Neuronal stem cell (in vitro differentiated cells): Measurements from ENCODE around the gene IFITM10.

Experiments used
- DNase-seq: peaks from one replicate; pipeline ENCODE4 v3.0.0-alpha.2; 2013; ENCODE audit warnings: low spot score
- H2AFZ ChIP-seq: one replicate; pipeline ENCODE4 v1.6.1; 2013; ENCODE audit warnings: mild to moderate bottlenecking, low read length, inconsistent platforms
- H2AK5ac ChIP-seq: 2 replicates; pipeline ENCODE4 v1.6.1; 2013; ENCODE audit warnings: low read depth, mild to moderate bottlenecking, inconsistent platforms, low read length, moderate library complexity, mixed read lengths
- H2BK120ac ChIP-seq: 2 replicates; pipeline ENCODE4 v1.6.1; 2013; ENCODE audit warnings: low read depth, mild to moderate bottlenecking, inconsistent platforms, low read length, moderate library complexity, mixed read lengths
- H2BK12ac ChIP-seq: one replicate; pipeline ENCODE4 v1.6.1; 2013; ENCODE audit warnings: low read length, inconsistent platforms
- H2BK15ac ChIP-seq: 2 replicates; pipeline ENCODE4 v1.6.1; 2013; ENCODE audit warnings: mild to moderate bottlenecking, low read length, inconsistent platforms, mixed read lengths
- H2BK5ac ChIP-seq: one replicate; pipeline ENCODE4 v1.6.1; 2013; ENCODE audit warnings: inconsistent platforms, mild to moderate bottlenecking, low read length, moderate library complexity
- H3K14ac ChIP-seq: one replicate; pipeline ENCODE4 v1.6.1; 2013; ENCODE audit warnings: low read length, inconsistent platforms
- H3K18ac ChIP-seq: 2 replicates; pipeline ENCODE4 v1.6.1; 2013; ENCODE audit warnings: low read length, inconsistent platforms
- H3K23ac ChIP-seq: 2 replicates; pipeline ENCODE4 v1.6.1; 2013; ENCODE audit warnings: low read depth, mild to moderate bottlenecking, mixed read lengths, low read length, inconsistent platforms; ENCODE audit not compliant: poor library complexity
- H3K27ac ChIP-seq: replicated peaks from 3 replicates; pipeline ENCODE4 v1.5.1; 2013; ENCODE audit warnings: low read length, inconsistent platforms
- H3K27me3 ChIP-seq, 3 experiments: 2 replicates each; pipeline ENCODE4 v1.6.1; 2013; ENCODE audit warnings: low read length in 3 of 3, mild to moderate bottlenecking in 2 of 3, inconsistent platforms in 1 of 3, low read depth in 1 of 3, mixed read lengths in 1 of 3, moderate library complexity in 1 of 3; ENCODE audit not compliant: control insufficient read depth in 3 of 3, insufficient read depth in 3 of 3
- H3K36me3 ChIP-seq, 2 donors: replicated peaks in 1 of 2; 2 replicates each; pipeline ENCODE4 v1.6.1; 2013; ENCODE audit warnings: low read length in 2 of 2; ENCODE audit not compliant: control insufficient read depth in 2 of 2, insufficient read depth in 2 of 2
- H3K4ac ChIP-seq: 2 replicates; pipeline ENCODE4 v1.6.1; 2013; ENCODE audit warnings: inconsistent platforms, mild to moderate bottlenecking, low read length, moderate library complexity
- H3K4me1 ChIP-seq, 2 donors: 1 replicate in 1 of 2; 2 replicates in 1 of 2; pipeline ENCODE4 v1.6.1; 2013; ENCODE audit warnings: low read length in 2 of 2, low read depth in 1 of 2; ENCODE audit not compliant: control insufficient read depth in 2 of 2, insufficient read depth in 1 of 2
- H3K4me2 ChIP-seq: one replicate; pipeline ENCODE4 v1.6.1; 2013; ENCODE audit warnings: mild to moderate bottlenecking, low read length, inconsistent platforms; ENCODE audit not compliant: insufficient read depth, poor library complexity, severe bottlenecking
- H3K4me3 ChIP-seq, 2 donors: 2 replicates each; pipeline ENCODE4 v1.5.1; 2013; ENCODE audit warnings: low read length in 2 of 2, mild to moderate bottlenecking in 2 of 2, inconsistent platforms in 1 of 2, moderate library complexity in 1 of 2
- H3K79me1 ChIP-seq: one replicate; pipeline ENCODE4 v1.6.1; 2013; ENCODE audit warnings: low read depth, mild to moderate bottlenecking, inconsistent platforms, low read length, moderate library complexity
- H3K9ac ChIP-seq: one replicate; pipeline ENCODE4 v1.6.1; 2013; ENCODE audit warnings: mild to moderate bottlenecking, low read depth, low read length, inconsistent platforms; ENCODE audit not compliant: poor library complexity
- H3K9me3 ChIP-seq, 2 donors: replicated peaks in 1 of 2; 2 replicates each; pipeline versions ENCODE3 to v1.6.1; 2013; ENCODE audit warnings: low read length in 2 of 2, mild to moderate bottlenecking in 2 of 2, inconsistent platforms in 1 of 2, low read depth in 1 of 2, mixed read lengths in 1 of 2, moderate library complexity in 1 of 2; ENCODE audit not compliant: control insufficient read depth in 2 of 2, insufficient read depth in 1 of 2
- H4K8ac ChIP-seq: one replicate; pipeline ENCODE4 v1.6.1; 2013; ENCODE audit warnings: low read depth, mild to moderate bottlenecking, inconsistent platforms, low read length, moderate library complexity
- H4K91ac ChIP-seq: one replicate; pipeline ENCODE4 v1.6.1; 2013; ENCODE audit warnings: low read length, low read depth, mild to moderate bottlenecking, inconsistent platforms; ENCODE audit not compliant: poor library complexity
- WGBS, 2 donors: extraction: QIAGEN DNeasy Blood & Tissue Kit; methylation state at CpG; one replicate each; pipeline ENCODE4 v1.1.7; 2013; ENCODE audit warnings: missing lambda C conversion rate in 2 of 2, mixed read lengths in 1 of 2; ENCODE audit not compliant: insufficient read length in 2 of 2, insufficient replicate concordance in 1 of 2; ENCODE audit errors: extremely low coverage in 2 of 2; 5-methylcytosine and 5-hydroxymethylcytosine counted together

IFITM10 gene

DNA sequence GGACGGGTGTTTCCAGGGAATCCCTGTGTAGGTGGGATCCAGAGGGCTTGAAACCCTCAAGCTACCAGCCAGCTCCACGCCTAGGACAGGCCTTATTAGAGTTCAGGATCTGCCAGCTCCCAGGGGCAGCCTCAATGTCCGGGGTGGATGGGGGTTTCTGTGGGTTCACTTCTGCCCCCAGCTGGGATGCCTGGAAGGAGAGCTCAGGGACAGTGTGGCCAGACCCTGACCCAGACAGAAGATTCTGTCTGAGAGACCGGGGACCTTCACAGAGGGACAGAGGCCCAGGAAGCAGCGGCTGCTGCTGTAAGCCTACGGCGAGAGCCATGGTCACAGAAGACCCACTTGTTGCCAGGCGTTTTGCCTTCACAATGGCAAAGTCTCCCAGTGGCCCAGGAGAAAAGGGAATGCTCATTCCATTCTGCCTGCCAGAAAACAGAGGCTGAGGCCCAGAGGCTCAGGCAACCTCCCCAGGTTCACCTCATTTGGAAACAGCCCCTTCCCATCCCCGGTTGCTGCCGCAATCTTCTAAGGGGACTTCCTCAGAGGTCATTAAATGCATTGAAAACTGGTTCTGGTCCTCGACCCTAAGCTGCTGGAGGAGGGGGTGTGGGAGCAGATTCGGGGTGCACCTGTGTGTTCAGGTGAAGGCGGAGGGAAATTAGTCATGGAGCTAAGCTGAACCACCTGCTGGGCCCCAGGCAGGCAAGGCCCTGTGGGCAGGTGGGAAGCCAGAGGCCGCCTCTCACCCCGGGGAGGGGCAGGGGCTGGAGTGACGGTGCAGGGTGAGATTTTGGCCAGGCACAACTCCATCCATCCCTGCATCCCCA is 58.3 kb downstream of the IFITM10 start:
- no peak overlapping the region for H3K14ac ChIP-seq
- no peak overlapping the region for H3K4me2 ChIP-seq
- H2BK120ac ChIP-seq: peak overlapping the region; percentile 35
- no peak for DNase-seq
- peak overlapping the region; percentile 99 for H2BK12ac ChIP-seq
- peak overlapping the region; percentile 24 for H3K9ac ChIP-seq
- no peak overlapping the region for H3K4me3 ChIP-seq
- peaks cover 3% of the 10 kb centered on the region for H3K79me1 ChIP-seq
- H3K27me3 ChIP-seq: peaks cover 0 to 39% (median 0%) of the 10 kb centered on the region in 3 experiments
- no peak overlapping the region for H4K91ac ChIP-seq
- peak overlapping the region; percentile 76 for H3K18ac ChIP-seq
- H3K36me3 ChIP-seq: no peaks in the 10 kb centered on the region
- H2AK5ac ChIP-seq: peak overlapping the region; percentile 82
- no peak overlapping the region for H3K23ac ChIP-seq
- peak overlapping the region; percentile 99 for H2BK15ac ChIP-seq
- no peak overlapping the region for H2AFZ ChIP-seq
- H3K27ac ChIP-seq: no peak overlapping the region
- H4K8ac ChIP-seq: no peak overlapping the region
- H2BK5ac ChIP-seq: peak overlapping the region; percentile 77
- H3K4ac ChIP-seq: peak overlapping the region; percentile 53
- WGBS, 2 donors: no CpG with 5 or more reads among the region's 16 CpGs
- peaks cover 0 to 14% of the 10 kb centered on the region in 2 donors for H3K4me1 ChIP-seq
- no peaks in the 10 kb centered on the region for H3K9me3 ChIP-seq

DNA sequence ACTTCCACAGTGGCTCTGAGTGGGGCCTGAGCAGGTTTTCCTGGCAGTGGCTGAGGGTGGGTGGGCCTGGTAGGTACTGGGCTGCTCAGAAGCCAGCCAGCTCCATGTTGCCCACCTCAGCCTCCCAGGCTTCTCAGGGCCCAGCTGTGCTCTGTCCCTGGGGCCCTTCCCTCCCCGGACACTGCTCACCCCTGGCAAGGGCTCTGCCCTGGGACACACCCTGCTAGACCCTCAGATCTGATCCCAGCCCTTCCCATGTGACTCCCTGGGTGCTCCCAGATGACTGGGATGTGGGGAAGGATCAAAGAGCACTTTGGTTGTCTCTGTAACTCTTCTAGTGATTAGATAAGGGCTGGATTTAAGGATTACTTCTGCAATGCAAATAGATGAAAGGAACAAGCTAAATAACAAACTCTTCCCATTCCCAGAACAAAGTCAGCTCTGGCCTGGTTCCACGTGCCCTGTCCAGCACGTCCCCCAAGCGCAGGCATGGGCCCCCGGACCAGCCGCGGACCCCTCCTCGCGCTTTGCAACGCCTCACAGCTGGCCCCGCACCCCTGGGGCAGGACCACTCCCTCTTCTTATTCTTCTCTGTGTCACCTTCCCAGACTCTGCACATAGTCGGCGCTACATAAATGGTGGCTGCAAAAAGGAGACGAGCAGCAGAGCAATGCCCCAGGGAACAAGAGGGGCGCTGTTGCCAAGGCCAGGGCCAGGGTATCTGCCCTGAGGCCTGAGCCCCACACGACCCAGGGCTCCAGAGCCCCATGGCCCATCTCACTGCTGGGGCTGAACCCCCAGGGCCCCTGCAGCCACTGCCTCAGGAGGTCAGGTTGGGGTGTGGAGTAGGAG is 59.1 kb downstream of the IFITM10 start:
- Histone ChIP-seq H3K27me3 (peaks cover 0 to 39% (median 0%) of the 10 kb centered on the region in 3 experiments), H3K4me1 (peaks cover 0 to 14% of the 10 kb centered on the region in 2 donors), H3K23ac (no peak overlapping the region), H3K18ac (peak overlapping the region; percentile 76), H3K27ac (no peak overlapping the region), H2BK12ac (peak overlapping the region; percentile 90), H4K91ac (no peak overlapping the region), H3K4me3 (no peak overlapping the region), H3K79me1 (peaks cover 3% of the 10 kb centered on the region), H2BK15ac (peak overlapping the region; percentile 99), H3K9ac (no peak overlapping the region), H3K36me3 (no peaks in the 10 kb centered on the region), H3K14ac (peak overlapping the region; percentile 89), H3K4ac (peak overlapping the region; percentile 53), H2BK120ac (peak overlapping the region; percentile 31), H3K9me3 (no peaks in the 10 kb centered on the region), H2AK5ac (peak overlapping the region; percentile 82), H4K8ac (no peak overlapping the region), H2BK5ac (peak overlapping the region; percentile 82), H2AFZ (no peak overlapping the region), H3K4me2 (no peak overlapping the region)
- no CpG with 5 or more reads among the region's 16 CpGs for WGBS, 2 donors
- no peak for DNase-seq

DNA sequence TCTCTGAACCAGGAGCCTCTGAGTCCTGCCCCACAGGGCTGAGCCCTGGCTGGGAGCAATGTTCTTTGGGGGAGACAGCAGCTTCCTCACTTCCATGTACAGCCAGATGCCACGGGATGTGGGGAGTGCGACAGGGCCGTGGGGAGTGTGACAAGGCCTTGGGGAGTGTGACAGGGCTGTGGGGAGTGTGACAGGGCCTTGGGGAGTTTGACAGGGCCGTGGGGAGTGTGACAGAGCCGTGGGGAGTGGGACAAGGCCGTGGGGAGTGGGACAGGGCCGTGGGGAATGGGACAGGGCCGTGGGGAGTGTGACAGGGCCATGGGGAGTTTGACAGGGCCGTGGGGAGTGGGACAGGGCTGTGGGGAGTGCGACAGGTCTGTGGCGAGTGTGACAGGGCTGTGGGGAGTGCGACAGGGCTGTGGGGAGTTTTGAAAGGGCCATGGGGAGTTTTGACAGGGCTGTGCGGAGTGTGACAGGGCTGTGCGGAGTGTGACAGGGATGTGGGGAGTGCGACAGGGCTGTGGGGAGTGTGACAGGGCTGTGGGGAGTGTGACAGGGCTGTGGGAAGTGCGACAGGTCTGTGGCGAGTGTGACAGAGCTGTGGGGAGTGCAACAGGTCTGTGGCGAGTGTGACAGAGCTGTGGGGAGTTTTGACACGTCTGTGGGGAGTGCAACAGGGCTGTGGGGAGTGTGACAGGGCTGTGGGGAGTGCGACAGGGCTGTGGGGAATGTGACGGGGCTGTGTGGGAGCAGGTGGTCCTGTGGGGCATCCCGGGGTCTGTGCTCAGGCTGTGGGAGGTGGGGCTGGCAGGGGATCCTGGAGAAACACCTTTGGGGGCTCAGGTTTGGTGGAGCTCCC is 60.0 kb downstream of the IFITM10 start:
- Histone ChIP-seq H3K4me1 (peaks cover 0 to 16% of the 10 kb centered on the region in 2 donors), H3K14ac (peak overlapping the region; percentile 89), H3K27me3 (peaks cover 0 to 38% (median 0%) of the 10 kb centered on the region in 3 experiments), H3K27ac (no peak overlapping the region), H2AK5ac (peak overlapping the region; percentile 41), H2AFZ (no peak overlapping the region), H3K79me1 (peaks cover 3% of the 10 kb centered on the region), H3K23ac (peak overlapping the region; percentile 89), H2BK12ac (peak overlapping the region; percentile 84), H3K4me3 (no peak overlapping the region), H3K4me2 (no peak overlapping the region), H2BK120ac (no peak overlapping the region), H2BK5ac (peak overlapping the region; percentile 82), H3K4ac (no peak overlapping the region), H4K8ac (no peak overlapping the region), H3K9ac (no peak overlapping the region), H3K36me3 (no peaks in the 10 kb centered on the region), H3K18ac (peak overlapping the region; percentile 38), H4K91ac (no peak overlapping the region), H2BK15ac (peak overlapping the region; percentile 99), H3K9me3 (no peaks in the 10 kb centered on the region)
- WGBS, 2 donors: no CpG with 5 or more reads among the region's 22 CpGs
- DNase-seq: no peak
